Neural cell (in vitro differentiated cells): ENCODE data around the gene SNRPA. TPM values are rescaled to one million over a fixed set of nuclear protein-coding genes. Genes with fewer than 3 reads are reported as not detected.
A peak's percentile ranks its signal among the peaks of the same experiment; 100 is the strongest.

ENCODE experiments used
- H2AFZ ChIP-seq: fragments of 200-600, 300-800 bp; sonication (generic), shearing (Covaris generic); 2 replicates; pipeline ENCODE4 v1.6.0; 2014; ENCODE audit warnings: low read depth, mild to moderate bottlenecking, antibody characterized with exemption, low read length, moderate library complexity
- H3F3A ChIP-seq: fragments of 200-600 bp; shearing (Covaris generic); 2 replicates; pipeline ENCODE4 v1.6.1; 2016; ENCODE audit warnings: mild to moderate bottlenecking, moderate library complexity, mixed read lengths, antibody characterized with exemption, low read length; ENCODE audit not compliant: insufficient read depth, poor library complexity, severe bottlenecking
- H3K27ac ChIP-seq: fragments of 200-600, 300-800 bp; sonication (generic), shearing (Covaris generic); 2 replicates; pipeline ENCODE4 v1.5.1; 2014; ENCODE audit warnings: mild to moderate bottlenecking, low read length, moderate library complexity
- H3K27me3 ChIP-seq: fragments of 300-800, 200-600 bp; sonication (generic), shearing (Covaris generic); 2 replicates; pipeline ENCODE4 v1.6.0; 2014; ENCODE audit warnings: mild to moderate bottlenecking, low read depth, low read length, moderate library complexity; ENCODE audit not compliant: insufficient read depth
- H3K36me3 ChIP-seq: fragments of 300-800, 200-600 bp; sonication (generic), shearing (Covaris generic); 2 replicates; pipeline ENCODE4 v1.5.1; 2014; ENCODE audit warnings: mild to moderate bottlenecking, antibody characterized with exemption, low read length, moderate library complexity; ENCODE audit not compliant: insufficient read depth
- H3K4me2 ChIP-seq: fragments of 300-800, 200-600 bp; sonication (generic), shearing (Covaris generic); 2 replicates; pipeline ENCODE4 v1.6.0; 2014; ENCODE audit warnings: mild to moderate bottlenecking, low read length
- H3K4me3 ChIP-seq: fragments of 300-800, 200-600 bp; sonication (generic), shearing (Covaris generic); 2 replicates; pipeline ENCODE4 v1.5.1; 2014; ENCODE audit warnings: mild to moderate bottlenecking, low read length, moderate library complexity
- H3K79me2 ChIP-seq: fragments of 200-600 bp; shearing (Covaris generic); replicated peaks from 2 replicates; pipeline ENCODE4 v1.6.0; 2014; ENCODE audit warnings: mild to moderate bottlenecking, low read length, moderate library complexity; ENCODE audit not compliant: insufficient read depth
- H3K9ac ChIP-seq: fragments of 300-800, 200-600 bp; sonication (generic), shearing (Covaris generic); 2 replicates; pipeline ENCODE4 v1.6.1; 2016; ENCODE audit warnings: mild to moderate bottlenecking, low read length, mixed read lengths
- H3K9me2 ChIP-seq: fragments of 200-600 bp; shearing (Covaris generic); 2 replicates; pipeline ENCODE4 v1.6.1; 2016; ENCODE audit warnings: mild to moderate bottlenecking, low read length, mixed read lengths; ENCODE audit not compliant: insufficient read depth
- H3K9me3 ChIP-seq: fragments of 200-600, 300-800 bp; sonication (generic), shearing (Covaris generic); 2 replicates; pipeline ENCODE4 v1.6.1; 2016; ENCODE audit warnings: mild to moderate bottlenecking, mixed run types, low read length, moderate library complexity, mixed read lengths
- H4K20me1 ChIP-seq: fragments of 200-600 bp; shearing (Covaris generic); 2 replicates; pipeline ENCODE4 v1.6.1; 2016; ENCODE audit warnings: mild to moderate bottlenecking, mixed run types; ENCODE audit not compliant: insufficient read depth
- EP300 ChIP-seq: fragments of 450-650 bp; conservative IDR thresholded peaks from 2 replicates; pipeline ENCODE4 v1.6.1; 2014; ENCODE audit warnings: antibody characterized with exemption, mild to moderate bottlenecking, moderate library complexity; ENCODE audit not compliant: poor library complexity, severe bottlenecking
- EZH2 ChIP-seq: fragments of 200-600, 300-800 bp; shearing (Covaris generic), sonication (generic); IDR thresholded peaks from 2 replicates; pipeline ENCODE4 v1.6.1; 2014; ENCODE audit warnings: antibody characterized with exemption, low read length, borderline replicate concordance, mild to moderate bottlenecking; ENCODE audit not compliant: insufficient read depth, poor library complexity, severe bottlenecking
- MXI1 ChIP-seq: fragments of 450-650 bp; conservative IDR thresholded peaks from 2 replicates; pipeline ENCODE4 v1.6.1; 2014; ENCODE audit warnings: antibody characterized with exemption, mild to moderate bottlenecking; ENCODE audit not compliant: poor library complexity, severe bottlenecking
- POLR2AphosphoS5 ChIP-seq: IDR thresholded peaks from 2 replicates; pipeline ENCODE4 v1.6.1; 2012
- RAD21 ChIP-seq: fragments of 450-650 bp; conservative IDR thresholded peaks from 2 replicates; pipeline ENCODE4 v1.6.1; 2014; ENCODE audit warnings: antibody characterized with exemption, mild to moderate bottlenecking, moderate library complexity
- SMC3 ChIP-seq: fragments of 450-650 bp; conservative IDR thresholded peaks from 2 replicates; pipeline ENCODE4 v1.6.1; 2014; ENCODE audit warnings: antibody characterized with exemption, mild to moderate bottlenecking, moderate library complexity; ENCODE audit not compliant: poor library complexity
- TAF1 ChIP-seq: IDR thresholded peaks from 2 replicates; pipeline ENCODE4 v1.6.1; 2012; ENCODE audit warnings: low read depth
- polyA plus RNA-seq: library from polyadenylated mRNA; depleted of rRNA; stranded (reverse); fragments of >200 nt; gene quantifications from 2 replicates; pipeline ENCODE4 v1.2.3, GENCODE V29; 2014
- TF ChIP-seq, protein P1 (sequence below): IDR thresholded peaks from 2 replicates; pipeline ENCODE4 v1.6.1; 2012; ENCODE audit warnings: borderline replicate concordance
- TF ChIP-seq, protein P2 (sequence below): fragments of 450-650 bp; IDR thresholded peaks from 2 replicates; pipeline ENCODE4 v1.5.1; 2014; ENCODE audit warnings: antibody characterized with exemption, mild to moderate bottlenecking, moderate library complexity; ENCODE audit not compliant: poor library complexity, severe bottlenecking

SNRPA gene
- polyA plus RNA-seq, 1 donor from 2014 or later = 29.9 TPM

DNA sequence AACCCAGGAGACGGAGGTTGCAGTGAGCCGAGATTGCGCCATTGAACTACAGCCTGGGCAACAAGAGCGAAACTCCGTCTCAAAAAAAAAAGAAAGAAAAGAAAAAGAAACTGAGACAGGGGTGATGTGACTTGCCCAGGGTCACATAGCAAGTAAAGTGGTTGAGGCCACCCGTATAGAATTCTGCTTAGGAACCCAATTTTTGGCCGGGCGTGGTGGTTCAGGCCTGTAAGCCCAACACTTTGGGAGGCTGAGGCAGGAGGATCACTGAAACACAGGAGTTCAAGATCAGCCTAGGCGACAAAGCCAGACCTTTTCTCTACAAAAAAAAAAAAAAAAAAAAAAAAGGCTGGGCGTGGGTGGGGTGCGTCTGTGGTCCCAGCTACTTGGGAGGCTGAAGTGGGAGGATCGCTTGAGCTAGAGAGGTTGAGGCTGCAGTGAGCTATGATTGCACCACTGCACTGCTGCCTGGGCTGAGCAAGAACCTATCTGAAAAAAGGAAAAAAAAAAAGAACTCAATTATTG is 1.3 kb downstream of the SNRPA start:
- no peak overlapping the region for H3K9ac ChIP-seq
- no peaks in the 10 kb centered on the region for H3K9me3 ChIP-seq
- H3K4me2 ChIP-seq = no peak overlapping the region
- H3F3A ChIP-seq = no peaks in the 10 kb centered on the region
- peak overlapping the region; percentile 81 for H3K4me3 ChIP-seq
- H2AFZ ChIP-seq = no peak overlapping the region
- no peak for TF ChIP-seq POLR2AphosphoS5
- TF ChIP-seq, protein P1, sequence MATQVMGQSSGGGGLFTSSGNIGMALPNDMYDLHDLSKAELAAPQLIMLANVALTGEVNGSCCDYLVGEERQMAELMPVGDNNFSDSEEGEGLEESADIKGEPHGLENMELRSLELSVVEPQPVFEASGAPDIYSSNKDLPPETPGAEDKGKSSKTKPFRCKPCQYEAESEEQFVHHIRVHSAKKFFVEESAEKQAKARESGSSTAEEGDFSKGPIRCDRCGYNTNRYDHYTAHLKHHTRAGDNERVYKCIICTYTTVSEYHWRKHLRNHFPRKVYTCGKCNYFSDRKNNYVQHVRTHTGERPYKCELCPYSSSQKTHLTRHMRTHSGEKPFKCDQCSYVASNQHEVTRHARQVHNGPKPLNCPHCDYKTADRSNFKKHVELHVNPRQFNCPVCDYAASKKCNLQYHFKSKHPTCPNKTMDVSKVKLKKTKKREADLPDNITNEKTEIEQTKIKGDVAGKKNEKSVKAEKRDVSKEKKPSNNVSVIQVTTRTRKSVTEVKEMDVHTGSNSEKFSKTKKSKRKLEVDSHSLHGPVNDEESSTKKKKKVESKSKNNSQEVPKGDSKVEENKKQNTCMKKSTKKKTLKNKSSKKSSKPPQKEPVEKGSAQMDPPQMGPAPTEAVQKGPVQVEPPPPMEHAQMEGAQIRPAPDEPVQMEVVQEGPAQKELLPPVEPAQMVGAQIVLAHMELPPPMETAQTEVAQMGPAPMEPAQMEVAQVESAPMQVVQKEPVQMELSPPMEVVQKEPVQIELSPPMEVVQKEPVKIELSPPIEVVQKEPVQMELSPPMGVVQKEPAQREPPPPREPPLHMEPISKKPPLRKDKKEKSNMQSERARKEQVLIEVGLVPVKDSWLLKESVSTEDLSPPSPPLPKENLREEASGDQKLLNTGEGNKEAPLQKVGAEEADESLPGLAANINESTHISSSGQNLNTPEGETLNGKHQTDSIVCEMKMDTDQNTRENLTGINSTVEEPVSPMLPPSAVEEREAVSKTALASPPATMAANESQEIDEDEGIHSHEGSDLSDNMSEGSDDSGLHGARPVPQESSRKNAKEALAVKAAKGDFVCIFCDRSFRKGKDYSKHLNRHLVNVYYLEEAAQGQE = no peak
- no peak for TF ChIP-seq RAD21
- no peak for TF ChIP-seq EZH2
- TF ChIP-seq, protein P2, sequence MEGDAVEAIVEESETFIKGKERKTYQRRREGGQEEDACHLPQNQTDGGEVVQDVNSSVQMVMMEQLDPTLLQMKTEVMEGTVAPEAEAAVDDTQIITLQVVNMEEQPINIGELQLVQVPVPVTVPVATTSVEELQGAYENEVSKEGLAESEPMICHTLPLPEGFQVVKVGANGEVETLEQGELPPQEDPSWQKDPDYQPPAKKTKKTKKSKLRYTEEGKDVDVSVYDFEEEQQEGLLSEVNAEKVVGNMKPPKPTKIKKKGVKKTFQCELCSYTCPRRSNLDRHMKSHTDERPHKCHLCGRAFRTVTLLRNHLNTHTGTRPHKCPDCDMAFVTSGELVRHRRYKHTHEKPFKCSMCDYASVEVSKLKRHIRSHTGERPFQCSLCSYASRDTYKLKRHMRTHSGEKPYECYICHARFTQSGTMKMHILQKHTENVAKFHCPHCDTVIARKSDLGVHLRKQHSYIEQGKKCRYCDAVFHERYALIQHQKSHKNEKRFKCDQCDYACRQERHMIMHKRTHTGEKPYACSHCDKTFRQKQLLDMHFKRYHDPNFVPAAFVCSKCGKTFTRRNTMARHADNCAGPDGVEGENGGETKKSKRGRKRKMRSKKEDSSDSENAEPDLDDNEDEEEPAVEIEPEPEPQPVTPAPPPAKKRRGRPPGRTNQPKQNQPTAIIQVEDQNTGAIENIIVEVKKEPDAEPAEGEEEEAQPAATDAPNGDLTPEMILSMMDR = no peak
- no peak for TF ChIP-seq SMC3
- TF ChIP-seq EP300 = no peak
- TF ChIP-seq MXI1 = no peak
- no peak for TF ChIP-seq TAF1
- H3K79me2 ChIP-seq = peaks cover 45% of the 10 kb centered on the region
- H4K20me1 ChIP-seq = no peaks in the 10 kb centered on the region
- no peaks in the 10 kb centered on the region for H3K27me3 ChIP-seq
- no peaks in the 10 kb centered on the region for H3K36me3 ChIP-seq
- no peak overlapping the region for H3K27ac ChIP-seq
- no peaks in the 10 kb centered on the region for H3K9me2 ChIP-seq

GRCh38 chr19:40754611-40755247 is 3.7 kb downstream of the SNRPA start:
- Histone ChIP-seq H3K27ac (no peak overlapping the region), H2AFZ (no peak overlapping the region), H3K27me3 (no peaks in the 10 kb centered on the region), H3K79me2 (peaks cover 39% of the 10 kb centered on the region), H3F3A (no peaks in the 10 kb centered on the region), H3K9me3 (no peaks in the 10 kb centered on the region), H4K20me1 (no peaks in the 10 kb centered on the region), H3K9ac (no peak overlapping the region), H3K9me2 (no peaks in the 10 kb centered on the region), H3K4me3 (no peak overlapping the region), H3K36me3 (no peaks in the 10 kb centered on the region), H3K4me2 (no peak overlapping the region)
- TF ChIP-seq SMC3 (no peak), EZH2 (no peak), RAD21 (no peak), TAF1 (no peak), MXI1 (no peak), POLR2AphosphoS5 (no peak), EP300 (no peak)
- TF ChIP-seq, protein P2 = no peak
- TF ChIP-seq, protein P1 = no peak
